HG02870 (cell line): ENCODE data around the gene PKHD1.

ENCODE experiments used
- ATAC-seq: cut with Tn5 transposase; IDR thresholded peaks from one replicate; pipeline ENCODE4 v1.9.1; 2021; ENCODE audit warnings: mild to moderate bottlenecking, moderate library complexity; ENCODE audit not compliant: unreplicated experiment

PKHD1 gene

GRCh38 chr6:51814418-51814817 is 273.0 kb downstream of the PKHD1 start:
- ATAC-seq = no peak

- ATAC-seq = no peak
Measured at GRCh38 chr6:51813904-51814303, 273.5 kb downstream of the PKHD1 start.

- no peak for ATAC-seq
Measured at GRCh38 chr6:51812231-51812630, 275.2 kb downstream of the PKHD1 start.

GRCh38 chr6:51805517-51805916 is 281.9 kb downstream of the PKHD1 start:
- ATAC-seq = peak; percentile 94

- no peak for ATAC-seq
Measured at GRCh38 chr6:51800603-51801002, 286.8 kb downstream of the PKHD1 start.

- no peak for ATAC-seq
Measured at GRCh38 chr6:51793393-51793792, 294.0 kb downstream of the PKHD1 start.

- ATAC-seq = no peak
Measured at GRCh38 chr6:51792273-51793030, 295.0 kb downstream of the PKHD1 start.

GRCh38 chr6:51790946-51791345 is 296.5 kb downstream of the PKHD1 start:
- no peak for ATAC-seq

GRCh38 chr6:51788121-51788520 is 299.3 kb downstream of the PKHD1 start:
- no peak for ATAC-seq

GRCh38 chr6:51778666-51779065 is 308.7 kb downstream of the PKHD1 start:
- ATAC-seq = no peak

GRCh38 chr6:51777618-51778017 is 309.8 kb downstream of the PKHD1 start:
- ATAC-seq = no peak

GRCh38 chr6:51775942-51776860 is 311.2 kb downstream of the PKHD1 start:
- ATAC-seq = no peak

- ATAC-seq = no peak
Measured at GRCh38 chr6:51768087-51768486, 319.3 kb downstream of the PKHD1 start.

- no peak for ATAC-seq
Measured at GRCh38 chr6:51765230-51765629, 322.2 kb downstream of the PKHD1 start.

GRCh38 chr6:51753635-51754034 is 333.8 kb downstream of the PKHD1 start:
- ATAC-seq = no peak

GRCh38 chr6:51743999-51744398 is 343.4 kb downstream of the PKHD1 start:
- ATAC-seq = no peak

GRCh38 chr6:51740658-51741057 is 346.8 kb downstream of the PKHD1 start:
- no peak for ATAC-seq

GRCh38 chr6:51738614-51739013 is 348.8 kb downstream of the PKHD1 start:
- no peak for ATAC-seq

GRCh38 chr6:51737580-51738360 is 349.6 kb downstream of the PKHD1 start:
- no peak for ATAC-seq

GRCh38 chr6:51725155-51725554 is 362.3 kb downstream of the PKHD1 start:
- ATAC-seq = no peak

GRCh38 chr6:51720327-51720726 is 367.1 kb downstream of the PKHD1 start:
- ATAC-seq = no peak
